ENCODE results near the gene TNPO3. TPM values are rescaled to one million over a fixed set of nuclear protein-coding genes. Genes with fewer than 3 reads are reported as not detected.
A peak's percentile ranks its signal among the peaks of the same experiment; 100 is the strongest.
"Not testable (repeated sequence)": the region's sequence is repeated elsewhere in the genome, so short reads cannot be mapped to it uniquely, and the experiment has no call there.

TNPO3 gene
- total RNA-seq, 1 donor from 2014 or later: 42.6 TPM

DNA sequence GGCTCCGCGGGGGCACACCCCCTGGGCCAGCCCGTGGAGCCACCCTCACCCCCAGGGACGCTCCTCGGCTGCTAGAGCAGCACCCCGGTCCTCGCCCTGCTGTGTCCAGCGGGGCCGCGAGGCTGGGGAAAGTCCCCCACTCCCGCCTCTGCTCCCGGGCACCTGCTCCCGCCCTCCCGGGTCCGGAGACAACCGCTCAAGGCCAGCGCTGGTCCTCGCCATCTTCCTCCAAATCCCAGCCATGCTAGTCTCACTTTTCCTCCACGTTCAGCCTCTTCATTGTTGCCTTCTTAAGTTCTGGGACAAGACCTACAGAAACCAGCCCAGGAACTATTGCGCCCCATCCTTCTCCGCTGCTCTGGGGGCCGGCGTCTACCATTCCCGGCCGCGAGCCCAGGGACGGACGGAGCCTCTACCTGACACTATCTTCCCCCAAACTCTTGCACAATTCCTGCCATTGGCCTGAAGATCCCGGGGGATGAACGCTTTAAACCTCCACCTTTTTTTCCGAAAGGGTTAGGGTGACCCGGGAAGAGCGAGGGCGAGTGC, 139.6 kb downstream of the TNPO3 start:
- Mint-ChIP-seq H3K4me3 (ENCODE audit: unreplicated experiment) (peak overlapping the region; percentile 75), H3K4me1 (ENCODE audit: unreplicated experiment) (peaks cover 16% of the 10 kb centered on the region), H3K27ac (ENCODE audit: unreplicated experiment) (no peak overlapping the region), H3K36me3 (ENCODE audit: low read depth, unreplicated experiment) (peaks cover 3% of the 10 kb centered on the region), H3K27me3 (ENCODE audit: unreplicated experiment) (peaks cover 24% of the 10 kb centered on the region), H3K9me3 (ENCODE audit: unreplicated experiment) (no peaks in the 10 kb centered on the region)
- DNase-seq (ENCODE audit: low spot score): no peak
- TF ChIP-seq, protein P1, sequence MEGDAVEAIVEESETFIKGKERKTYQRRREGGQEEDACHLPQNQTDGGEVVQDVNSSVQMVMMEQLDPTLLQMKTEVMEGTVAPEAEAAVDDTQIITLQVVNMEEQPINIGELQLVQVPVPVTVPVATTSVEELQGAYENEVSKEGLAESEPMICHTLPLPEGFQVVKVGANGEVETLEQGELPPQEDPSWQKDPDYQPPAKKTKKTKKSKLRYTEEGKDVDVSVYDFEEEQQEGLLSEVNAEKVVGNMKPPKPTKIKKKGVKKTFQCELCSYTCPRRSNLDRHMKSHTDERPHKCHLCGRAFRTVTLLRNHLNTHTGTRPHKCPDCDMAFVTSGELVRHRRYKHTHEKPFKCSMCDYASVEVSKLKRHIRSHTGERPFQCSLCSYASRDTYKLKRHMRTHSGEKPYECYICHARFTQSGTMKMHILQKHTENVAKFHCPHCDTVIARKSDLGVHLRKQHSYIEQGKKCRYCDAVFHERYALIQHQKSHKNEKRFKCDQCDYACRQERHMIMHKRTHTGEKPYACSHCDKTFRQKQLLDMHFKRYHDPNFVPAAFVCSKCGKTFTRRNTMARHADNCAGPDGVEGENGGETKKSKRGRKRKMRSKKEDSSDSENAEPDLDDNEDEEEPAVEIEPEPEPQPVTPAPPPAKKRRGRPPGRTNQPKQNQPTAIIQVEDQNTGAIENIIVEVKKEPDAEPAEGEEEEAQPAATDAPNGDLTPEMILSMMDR (IDR thresholded peaks at IDR 0.05; ENCODE audit: unreplicated experiment): no peak

DNA sequence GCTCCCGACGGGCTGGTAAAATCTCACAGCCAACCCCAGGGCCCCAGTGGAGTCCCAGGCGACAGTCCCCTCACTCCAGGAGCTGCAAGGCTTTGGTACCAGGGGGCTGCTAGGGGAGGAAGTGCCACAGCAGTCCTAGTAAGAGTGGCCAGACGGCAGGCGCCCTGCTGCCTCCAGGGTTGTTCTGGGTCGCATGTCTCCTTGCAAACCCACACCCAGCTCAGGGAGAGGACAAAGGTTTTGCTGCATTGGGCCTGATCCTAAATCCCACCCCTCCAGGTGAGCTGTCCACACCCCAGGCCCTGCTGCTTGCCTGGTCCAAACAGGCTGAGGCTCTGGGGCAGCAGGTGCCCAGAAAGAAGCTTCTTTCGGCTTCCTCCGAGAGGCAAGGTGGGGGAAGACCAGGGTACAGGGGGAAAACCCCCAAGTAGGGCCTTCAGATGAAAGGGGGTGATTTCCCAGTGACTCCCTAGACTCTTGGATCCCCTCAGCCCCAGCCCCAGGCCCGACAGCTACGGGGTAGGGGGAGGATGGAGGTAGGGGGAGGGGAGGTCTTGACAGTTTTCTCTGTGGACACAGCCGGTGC, 140.3 kb downstream of the TNPO3 start:
- DNase-seq (ENCODE audit: low spot score): no peak
- no peaks in the 10 kb centered on the region for H3K9me3 Mint-ChIP-seq (ENCODE audit: unreplicated experiment)
- H3K4me3 Mint-ChIP-seq (ENCODE audit: unreplicated experiment): no peak overlapping the region
- no peak overlapping the region for H3K27ac Mint-ChIP-seq (ENCODE audit: unreplicated experiment)
- peaks cover 3% of the 10 kb centered on the region for H3K36me3 Mint-ChIP-seq (ENCODE audit: low read depth, unreplicated experiment)
- H3K27me3 Mint-ChIP-seq (ENCODE audit: unreplicated experiment): peaks cover 24% of the 10 kb centered on the region
- TF ChIP-seq, protein P1 (IDR thresholded peaks at IDR 0.05; ENCODE audit: unreplicated experiment): no peak
- H3K4me1 Mint-ChIP-seq (ENCODE audit: unreplicated experiment): peaks cover 17% of the 10 kb centered on the region

DNA sequence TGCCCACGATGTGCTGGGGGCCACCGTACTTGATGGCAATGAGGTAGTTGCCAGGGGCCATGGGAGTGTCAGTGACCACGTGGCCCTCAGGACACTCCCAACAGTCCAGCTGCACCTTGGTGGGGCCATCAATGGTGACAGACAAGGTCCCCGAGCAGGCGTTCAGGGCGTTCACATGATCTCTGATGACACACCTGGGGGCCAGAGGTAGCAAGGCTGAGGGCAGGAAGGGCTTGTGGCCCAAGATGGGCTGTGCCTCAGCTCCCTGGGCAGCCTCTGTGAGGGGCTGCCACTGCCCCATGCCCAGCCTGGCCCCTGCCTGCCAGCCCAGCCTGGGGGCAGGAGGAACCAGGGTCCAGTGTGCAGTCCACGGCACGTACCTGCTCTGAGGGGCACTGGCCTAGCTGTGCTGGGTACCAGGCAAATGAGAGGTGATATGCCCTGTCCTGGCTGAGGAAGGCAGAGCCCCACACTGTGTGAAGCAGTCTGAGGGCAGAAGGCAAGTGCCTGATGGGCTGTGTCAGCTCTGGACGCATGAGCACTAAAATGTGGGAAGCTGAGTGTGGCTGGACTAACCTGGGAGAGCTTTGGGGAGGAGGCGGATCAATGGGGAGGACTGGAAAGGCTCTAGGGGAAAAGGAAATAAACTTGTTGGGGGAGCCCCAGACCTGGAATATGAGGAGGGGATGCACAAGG, 140.9 kb downstream of the TNPO3 start:
- TF ChIP-seq, protein P1 (IDR thresholded peaks at IDR 0.05; ENCODE audit: unreplicated experiment): no peak
- Mint-ChIP-seq H3K27ac (ENCODE audit: unreplicated experiment) (no peak overlapping the region), H3K9me3 (ENCODE audit: unreplicated experiment) (no peaks in the 10 kb centered on the region), H3K36me3 (ENCODE audit: low read depth, unreplicated experiment) (peaks cover 3% of the 10 kb centered on the region), H3K4me3 (ENCODE audit: unreplicated experiment) (no peak overlapping the region), H3K4me1 (ENCODE audit: unreplicated experiment) (peaks cover 20% of the 10 kb centered on the region), H3K27me3 (ENCODE audit: unreplicated experiment) (peaks cover 24% of the 10 kb centered on the region)
- DNase-seq (ENCODE audit: low spot score): no peak

DNA sequence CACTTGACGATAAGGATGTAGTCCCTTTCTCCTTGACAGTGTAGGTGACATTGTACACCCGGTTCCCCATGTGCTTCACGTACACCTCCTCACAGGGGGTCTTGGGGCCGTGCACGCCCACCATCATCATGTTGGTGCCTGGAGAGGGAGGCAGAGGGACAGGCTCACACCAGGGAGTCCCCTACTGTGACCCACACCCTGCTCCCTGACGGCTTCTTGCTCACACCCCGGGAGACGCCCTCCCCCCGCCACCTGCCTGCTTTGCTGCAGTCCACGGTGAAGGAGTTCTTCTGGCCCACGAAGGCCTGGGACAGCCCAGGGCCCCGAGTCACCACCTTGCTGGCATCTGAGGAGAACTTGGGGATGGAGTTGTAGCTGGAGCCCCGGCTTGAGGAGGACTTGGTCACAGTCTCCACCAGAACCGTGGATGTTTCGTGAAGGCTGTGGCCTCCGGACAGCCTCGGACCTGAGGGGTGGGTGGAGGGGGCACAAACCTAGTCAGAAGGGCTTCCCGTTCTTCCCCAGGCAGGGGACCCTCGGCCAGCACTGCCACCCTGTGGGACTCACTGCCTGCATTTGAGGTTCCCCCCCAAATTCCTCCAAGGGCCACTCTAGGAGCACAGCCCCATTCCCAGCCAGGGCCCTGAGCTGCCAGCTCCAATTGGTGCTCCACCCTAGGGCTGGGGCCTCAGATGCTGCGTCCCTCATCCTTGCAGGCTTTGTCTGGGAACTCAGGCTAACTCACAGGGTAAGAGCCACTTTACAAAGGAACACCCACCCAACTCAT, 142.0 kb downstream of the TNPO3 start:
- H3K9me3 Mint-ChIP-seq (ENCODE audit: unreplicated experiment); DNase-seq (ENCODE audit: low spot score); H3K4me3 Mint-ChIP-seq (ENCODE audit: unreplicated experiment); H3K27ac Mint-ChIP-seq (ENCODE audit: unreplicated experiment); H3K36me3 Mint-ChIP-seq (ENCODE audit: low read depth, unreplicated experiment): not testable (repeated sequence)
- Mint-ChIP-seq H3K4me1 (ENCODE audit: unreplicated experiment) (peaks cover 20% of the 10 kb centered on the region), H3K27me3 (ENCODE audit: unreplicated experiment) (peaks cover 22% of the 10 kb centered on the region)

DNA sequence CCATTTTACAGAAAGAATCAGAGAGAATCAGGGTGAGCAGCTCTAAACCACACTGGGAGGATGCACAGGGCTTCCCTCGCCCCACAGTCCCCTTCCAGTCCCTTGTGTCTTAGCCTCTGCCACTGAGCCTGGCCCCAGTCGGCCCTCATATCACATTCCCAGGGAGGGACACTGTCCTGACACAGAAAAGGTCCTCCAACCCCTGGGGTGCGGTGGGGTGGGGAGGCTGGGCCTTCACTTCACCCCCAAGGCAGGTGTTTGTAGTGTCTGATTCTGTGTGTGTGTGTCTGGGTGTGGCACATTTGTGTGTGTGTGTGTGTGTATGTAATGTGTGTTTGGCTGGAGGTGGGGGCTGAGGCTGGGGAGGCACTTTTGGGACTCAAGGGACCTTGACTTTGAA, 142.6 kb downstream of the TNPO3 start:
- Mint-ChIP-seq H3K4me1 (ENCODE audit: unreplicated experiment) (peaks cover 20% of the 10 kb centered on the region), H3K9me3 (ENCODE audit: unreplicated experiment) (no peaks in the 10 kb centered on the region), H3K36me3 (ENCODE audit: low read depth, unreplicated experiment) (peaks cover 3% of the 10 kb centered on the region), H3K27ac (ENCODE audit: unreplicated experiment) (no peak overlapping the region), H3K27me3 (ENCODE audit: unreplicated experiment) (peaks cover 19% of the 10 kb centered on the region), H3K4me3 (ENCODE audit: unreplicated experiment) (no peak overlapping the region)
- TF ChIP-seq, protein P1 (IDR thresholded peaks at IDR 0.05; ENCODE audit: unreplicated experiment): no peak
- DNase-seq (ENCODE audit: low spot score): no peak
